DOHH2 (cell line): Measurements from ENCODE around the gene SLC3A2.

ENCODE experiments used
- EZH2phosphoT487 ChIP-seq: fragments of 200-600 bp; sonication (generic); IDR thresholded peaks from 2 replicates; pipeline ENCODE4 v1.6.1; 2017; ENCODE audit warnings: borderline replicate concordance, mild to moderate bottlenecking, antibody characterized with exemption, low read length, moderate library complexity, mixed read lengths
- TF ChIP-seq, protein P1 (sequence below): fragments of 200-600 bp; sonication (generic); IDR thresholded peaks from one replicate; pipeline ENCODE4 v1.5.1; 2014; ENCODE audit warnings: antibody characterized with exemption, mild to moderate bottlenecking, low read depth, low read length; ENCODE audit not compliant: poor library complexity, severe bottlenecking

DNA sequence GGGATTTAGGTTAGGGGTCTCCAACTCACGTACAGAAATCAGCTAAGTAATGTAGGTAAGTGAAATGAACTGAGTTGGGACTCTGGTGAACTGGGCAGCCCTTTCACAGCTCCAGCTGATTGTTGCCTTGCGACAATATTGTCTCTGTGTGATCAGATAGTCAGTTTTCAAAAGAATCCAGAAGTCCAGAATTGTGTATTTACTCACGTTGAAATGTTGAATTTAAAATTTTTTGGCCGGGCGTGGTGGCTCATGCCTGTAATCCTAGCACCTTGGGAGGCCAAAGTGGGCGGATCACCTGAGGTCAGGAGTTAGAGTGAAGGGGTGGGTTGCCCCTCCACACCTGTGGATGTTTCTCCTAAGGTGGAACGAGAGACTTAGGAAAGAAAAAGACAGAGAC is 22.5 kb upstream of the SLC3A2 start:
- TF ChIP-seq, protein P1, sequence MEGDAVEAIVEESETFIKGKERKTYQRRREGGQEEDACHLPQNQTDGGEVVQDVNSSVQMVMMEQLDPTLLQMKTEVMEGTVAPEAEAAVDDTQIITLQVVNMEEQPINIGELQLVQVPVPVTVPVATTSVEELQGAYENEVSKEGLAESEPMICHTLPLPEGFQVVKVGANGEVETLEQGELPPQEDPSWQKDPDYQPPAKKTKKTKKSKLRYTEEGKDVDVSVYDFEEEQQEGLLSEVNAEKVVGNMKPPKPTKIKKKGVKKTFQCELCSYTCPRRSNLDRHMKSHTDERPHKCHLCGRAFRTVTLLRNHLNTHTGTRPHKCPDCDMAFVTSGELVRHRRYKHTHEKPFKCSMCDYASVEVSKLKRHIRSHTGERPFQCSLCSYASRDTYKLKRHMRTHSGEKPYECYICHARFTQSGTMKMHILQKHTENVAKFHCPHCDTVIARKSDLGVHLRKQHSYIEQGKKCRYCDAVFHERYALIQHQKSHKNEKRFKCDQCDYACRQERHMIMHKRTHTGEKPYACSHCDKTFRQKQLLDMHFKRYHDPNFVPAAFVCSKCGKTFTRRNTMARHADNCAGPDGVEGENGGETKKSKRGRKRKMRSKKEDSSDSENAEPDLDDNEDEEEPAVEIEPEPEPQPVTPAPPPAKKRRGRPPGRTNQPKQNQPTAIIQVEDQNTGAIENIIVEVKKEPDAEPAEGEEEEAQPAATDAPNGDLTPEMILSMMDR: no peak
- no peak for TF ChIP-seq EZH2phosphoT487
